Suprapubic skin (tissue), 4 donors: ENCODE results near the gene CDK5RAP2.

Experiments used
- CTCF ChIP-seq, 2 donors: fragments of 200-600 bp in 1 of 2; fragments of 450-650 bp in 1 of 2; sonication (generic) in 1 of 2; IDR thresholded peaks; one replicate each; pipeline ENCODE4 v1.5.1; 2016 to 2019; ENCODE audit warnings: antibody characterized with exemption in 2 of 2, mild to moderate bottlenecking in 1 of 2, moderate library complexity in 1 of 2
- POLR2A ChIP-seq, 2 donors: fragments of 450-650 bp; IDR thresholded peaks; one replicate each; pipeline ENCODE4 v1.6.1; 2017; ENCODE audit warnings: antibody characterized with exemption in 2 of 2, mild to moderate bottlenecking in 2 of 2, moderate library complexity in 2 of 2
- POLR2AphosphoS5 ChIP-seq, 3 donors: sonication (generic); formaldehyde crosslinking; IDR thresholded peaks; one replicate each; pipeline ENCODE4 v1.6.1; 2017; ENCODE audit warnings: antibody characterized with exemption in 3 of 3

- TF ChIP-seq POLR2A (IDR thresholded peaks at IDR 0.05) (no peak), CTCF (IDR thresholded peaks at IDR 0.05) (no peak), POLR2AphosphoS5 (IDR thresholded peaks at IDR 0.05) (no peak)
Measured at GRCh38 chr9:120413121-120414048, 166.6 kb downstream of the CDK5RAP2 start.
